ENCODE measurements around the gene NES. TPM values are rescaled to one million over a fixed set of nuclear protein-coding genes. Genes with fewer than 3 reads are reported as not detected.
A peak's percentile ranks its signal among the peaks of the same experiment; 100 is the strongest.

The NES gene
- total RNA-seq, 1 experiment from 2014 or later: 0.31 TPM

DNA sequence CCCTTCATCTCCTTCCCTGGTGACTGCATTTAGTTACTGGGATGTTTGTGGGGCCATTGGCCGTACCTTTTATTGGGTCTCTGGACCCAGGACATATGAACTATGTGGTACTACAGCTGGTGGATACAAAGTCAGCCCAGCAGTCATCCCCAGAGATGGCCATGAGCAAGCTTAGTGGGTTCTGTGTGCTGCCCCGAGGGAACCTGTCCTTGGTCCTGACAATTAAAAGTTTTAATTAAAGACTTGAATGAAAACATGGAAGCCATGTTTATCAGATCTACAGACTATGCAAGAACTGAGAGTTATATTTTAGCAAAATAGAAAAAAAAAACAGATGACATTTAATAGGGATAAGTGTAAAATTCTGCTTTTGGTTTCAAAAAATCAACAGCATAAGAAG, 2.8 kb upstream of the NES start:
- DNase-seq (ENCODE audit: low spot score): no peak

DNA sequence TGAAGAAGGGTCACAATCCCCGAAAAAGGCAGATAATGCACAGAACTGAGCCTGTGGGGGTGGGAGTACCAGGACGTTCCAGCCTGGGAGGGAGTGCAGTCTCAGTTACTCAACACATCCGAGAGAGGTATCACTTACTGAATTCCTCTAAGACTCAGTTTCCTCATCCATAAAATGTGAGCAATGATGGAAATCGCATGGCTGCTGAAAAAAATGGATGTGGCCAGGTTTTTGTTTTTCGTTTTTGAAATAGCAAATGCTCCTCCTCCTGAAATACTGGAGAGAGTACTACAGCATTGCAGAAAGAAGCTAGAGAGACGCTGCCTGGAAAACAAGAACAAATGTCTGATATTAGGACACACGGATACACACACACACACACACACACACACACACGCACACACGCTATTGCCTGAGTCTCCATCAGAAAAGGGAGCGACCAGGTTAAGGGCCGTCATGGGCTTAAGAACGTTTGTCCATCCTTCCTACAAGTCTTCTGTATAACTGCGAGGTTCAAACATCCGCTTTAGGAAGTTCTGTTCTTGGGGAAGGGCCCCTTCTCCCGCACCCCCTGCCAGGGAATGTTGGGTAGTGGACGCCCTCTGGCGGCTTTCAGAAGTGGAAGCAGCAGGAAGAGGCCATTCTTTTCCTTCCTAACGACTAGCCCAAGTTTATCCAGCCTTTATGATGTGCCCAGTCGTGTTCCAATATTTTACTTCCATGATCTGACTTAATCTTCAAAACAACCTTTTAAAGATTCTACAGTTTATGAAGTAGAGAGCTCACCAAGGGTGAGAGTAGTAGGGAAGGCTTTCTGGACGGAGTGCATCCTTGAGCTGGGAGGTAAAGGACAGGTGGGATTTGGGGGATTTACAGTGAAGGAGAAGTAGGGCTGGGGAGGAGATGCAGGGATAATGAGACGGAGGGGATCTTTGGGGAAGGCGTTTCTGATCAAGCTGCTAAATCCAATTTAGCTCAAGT, 699 bp upstream of the NES start:
- DNase-seq (ENCODE audit: low spot score): peak; percentile 80

DNA sequence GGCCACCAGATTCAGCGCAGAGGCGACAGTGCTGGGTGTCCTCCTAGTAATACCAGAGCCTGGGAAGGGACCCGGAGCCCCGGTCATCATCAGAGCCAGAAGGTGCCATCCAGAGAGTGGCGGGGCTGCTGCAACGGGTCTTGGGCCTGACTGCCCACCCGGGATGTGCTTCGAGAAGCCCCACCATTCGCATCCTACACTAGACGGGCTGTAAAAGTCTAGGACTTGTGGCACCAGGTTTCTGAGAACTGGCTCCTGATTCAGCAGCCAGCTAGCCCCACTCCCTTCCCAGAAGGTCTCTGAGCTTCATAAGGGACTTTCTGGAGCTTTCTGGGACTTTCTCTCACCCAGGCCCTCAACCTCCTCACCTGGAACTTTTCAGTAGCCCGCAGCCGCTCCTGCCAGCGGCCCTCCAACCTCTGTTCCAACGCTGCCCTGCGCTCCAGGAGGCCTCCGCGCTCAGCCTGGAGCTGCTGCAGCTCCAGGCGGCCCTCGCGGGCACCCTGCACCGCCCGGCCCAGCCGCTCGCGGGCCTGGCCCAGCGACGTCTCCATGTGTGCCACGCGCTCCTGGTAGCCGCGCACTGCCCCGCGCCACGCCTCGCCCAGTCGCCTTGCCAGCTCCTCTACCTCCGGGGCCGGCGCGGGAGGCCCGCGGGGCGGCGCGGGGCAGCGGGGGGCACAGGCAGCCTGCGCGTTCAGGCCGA, 940 bp downstream of the NES start:
- no peak for DNase-seq (ENCODE audit: low spot score)

- DNase-seq (ENCODE audit: low spot score): no peak
These were observed 1.7 kb downstream of the NES start for GRCh38 chr1:156675210-156676113.

DNA sequence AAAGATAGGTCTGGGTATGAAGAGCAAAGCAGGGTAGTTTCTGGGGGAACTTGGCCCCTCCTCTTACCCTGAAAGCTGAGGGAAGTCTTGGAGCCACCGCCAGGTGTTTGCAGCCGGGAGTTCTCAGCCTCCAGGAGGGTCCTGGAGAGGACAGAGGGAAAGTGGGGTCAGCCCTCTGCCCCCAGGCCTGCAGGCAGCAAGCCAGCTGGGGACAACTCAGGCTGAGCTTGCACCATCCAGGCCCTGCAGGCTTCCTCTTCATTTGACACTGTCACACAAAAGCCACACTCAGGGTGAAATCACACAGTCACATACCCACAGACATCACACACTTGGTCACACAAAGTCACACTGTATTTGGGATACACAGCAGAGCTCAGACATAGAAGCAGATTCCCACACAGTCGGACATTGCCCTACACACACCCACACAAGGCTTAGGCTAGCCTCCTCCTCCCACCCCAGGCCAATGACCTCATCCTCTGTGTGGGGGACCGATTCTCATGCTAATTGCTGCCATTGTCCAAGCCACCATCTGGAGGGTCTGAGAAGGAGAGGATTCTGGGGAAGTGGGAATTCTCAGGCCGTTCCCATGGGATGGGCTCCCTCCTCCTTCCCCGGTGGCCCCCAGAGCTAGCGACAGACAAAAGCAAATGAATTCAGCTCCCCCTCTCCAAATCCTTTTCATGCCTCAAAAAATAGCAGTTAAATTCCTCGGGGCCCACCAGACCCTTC, 3.7 kb downstream of the NES start:
- no peak for DNase-seq (ENCODE audit: low spot score)

DNA sequence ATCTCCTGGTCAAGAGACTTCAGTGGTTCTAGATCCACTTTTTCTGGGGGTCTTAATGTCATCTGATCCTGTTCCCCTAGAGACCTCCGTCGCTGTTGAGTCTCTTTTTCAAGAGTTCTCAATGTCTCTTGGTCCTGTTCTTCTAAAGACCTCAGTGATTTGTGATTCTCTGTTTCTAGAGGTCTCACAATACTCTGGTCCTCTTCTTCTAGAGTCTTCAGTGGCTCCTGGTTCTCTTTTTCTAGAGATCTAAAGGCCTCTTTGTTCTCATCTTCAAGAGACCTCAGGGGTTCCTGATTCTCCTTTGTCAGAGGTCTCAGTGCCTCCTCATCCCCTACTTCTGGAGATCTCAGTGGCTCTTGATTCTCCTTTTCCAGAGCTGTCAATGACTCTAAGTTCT, 5.4 kb downstream of the NES start:
- DNase-seq (ENCODE audit: low spot score): no peak

DNA sequence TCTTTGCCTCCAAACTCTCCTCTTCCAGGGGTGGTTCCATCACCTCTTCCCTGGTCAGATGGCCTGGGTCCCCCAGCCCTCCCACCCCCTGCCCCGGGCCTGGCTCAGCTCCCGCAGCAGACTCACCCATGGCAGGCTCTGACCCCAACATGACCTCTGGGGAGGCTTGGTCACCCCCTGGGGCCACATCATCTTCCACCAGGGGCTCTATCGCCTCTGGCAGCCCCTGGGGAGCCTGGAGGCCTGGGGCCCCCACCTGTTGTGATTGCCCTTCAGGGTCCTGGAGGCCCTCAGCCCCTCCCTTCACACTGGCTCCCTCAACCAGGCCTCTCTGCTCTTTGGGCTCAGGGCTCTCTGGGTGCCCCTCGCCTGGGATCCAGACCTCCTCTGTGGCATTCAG, 6.4 kb downstream of the NES start:
- DNase-seq (ENCODE audit: low spot score): no peak

DNA sequence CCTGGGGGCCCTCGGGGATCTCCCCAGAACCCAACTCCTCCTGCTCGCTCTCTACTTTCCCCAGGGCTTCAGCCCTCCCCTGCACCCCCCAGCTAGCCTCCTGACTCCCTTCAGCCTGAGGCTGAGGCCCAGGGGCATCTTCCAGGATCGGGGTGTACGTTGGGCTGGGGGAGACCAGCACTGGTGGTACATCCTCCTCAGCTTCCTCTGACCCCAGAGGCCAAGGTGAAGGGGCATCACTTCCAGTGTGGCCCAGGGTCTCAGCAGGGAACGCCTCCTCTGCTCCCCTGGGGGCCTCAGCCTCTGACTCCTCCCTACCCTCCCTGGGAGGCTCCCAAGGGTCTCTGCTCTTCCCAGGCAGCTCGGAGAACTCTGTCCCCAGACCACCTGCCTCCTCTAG, 6.8 kb downstream of the NES start:
- no peak for DNase-seq (ENCODE audit: low spot score)

- DNase-seq (ENCODE audit: low spot score): no peak
These were observed 7.4 kb downstream of the NES start for GRCh38 chr1:156669794-156670193.

- DNase-seq (ENCODE audit: low spot score): no peak
These were observed 8.2 kb downstream of the NES start for GRCh38 chr1:156668801-156669637.

DNA sequence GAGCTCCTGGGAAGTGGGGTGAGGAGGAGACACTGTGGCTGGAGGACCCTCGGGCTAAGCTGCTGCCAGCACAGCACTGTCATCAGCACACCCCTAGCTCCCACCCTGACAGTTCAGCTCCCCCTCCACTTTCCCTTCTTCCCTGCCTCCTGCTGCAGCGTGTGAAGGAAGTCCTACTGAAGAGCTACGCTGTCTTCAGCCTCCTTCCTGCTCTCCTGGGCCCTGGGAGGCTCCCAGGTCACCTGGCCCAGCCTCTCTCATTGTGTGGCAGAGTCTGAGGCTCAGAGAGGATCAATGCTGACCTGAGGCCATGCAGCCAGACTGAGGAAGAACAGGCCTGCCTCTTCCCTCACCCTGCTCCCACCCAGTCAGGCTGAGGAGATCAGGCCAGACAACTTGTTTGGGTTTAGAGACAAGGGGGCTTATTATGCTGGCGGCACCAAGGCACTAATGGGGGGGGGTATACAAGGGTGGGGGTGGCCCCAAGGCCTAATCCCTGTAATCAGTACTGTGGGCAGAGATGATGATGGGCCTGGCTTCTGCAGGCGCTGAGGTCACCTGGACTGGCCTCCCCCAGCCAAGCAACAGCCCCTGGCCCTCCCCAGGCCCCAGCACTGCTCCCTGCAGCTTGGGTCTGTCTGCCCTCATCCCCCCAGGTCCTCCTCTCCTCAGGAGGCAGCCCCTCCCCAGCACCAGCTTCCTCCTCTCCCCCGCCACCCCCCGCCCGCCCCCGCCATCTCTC, 9.1 kb downstream of the NES start:
- DNase-seq (ENCODE audit: low spot score): no peak

- DNase-seq (ENCODE audit: low spot score): no peak
These were observed 9.6 kb downstream of the NES start for GRCh38 chr1:156667610-156667967.

DNA sequence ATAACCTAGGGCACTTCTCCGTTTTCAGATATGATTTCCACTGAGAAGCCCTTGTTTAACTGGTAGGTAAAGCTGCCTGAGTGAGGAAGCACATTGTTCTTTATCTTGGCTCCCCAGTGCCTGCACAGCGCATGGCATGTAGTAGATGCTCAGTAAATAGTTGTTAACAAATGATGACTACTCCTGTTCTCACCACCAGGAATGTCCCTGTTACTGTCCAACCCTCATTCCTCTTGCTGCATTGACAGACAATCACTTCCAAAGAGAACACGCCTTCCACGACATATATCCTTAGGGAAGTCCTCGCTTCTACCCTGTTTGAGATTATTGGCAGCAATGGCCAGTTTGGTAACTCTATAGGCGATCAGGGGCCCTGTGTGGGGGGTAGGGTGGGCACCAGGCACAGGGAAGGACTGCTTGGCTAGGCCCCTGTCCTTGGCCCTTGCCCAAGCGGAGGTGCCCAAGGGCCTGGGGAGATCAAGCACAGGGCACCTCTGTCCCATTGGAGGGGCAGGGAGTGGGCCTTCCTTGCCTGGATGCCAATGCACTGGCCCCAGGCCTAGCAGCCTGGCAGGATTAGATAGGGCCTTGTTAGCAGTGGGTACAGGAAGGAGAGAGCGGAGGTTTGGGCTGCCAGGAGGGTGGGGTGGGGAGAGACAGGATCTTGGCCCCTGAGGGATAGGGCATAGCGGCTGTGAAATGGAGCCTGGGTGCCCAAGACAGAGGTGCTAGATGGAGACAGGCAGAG, 10.2 kb downstream of the NES start:
- no peak for DNase-seq (ENCODE audit: low spot score)

DNA sequence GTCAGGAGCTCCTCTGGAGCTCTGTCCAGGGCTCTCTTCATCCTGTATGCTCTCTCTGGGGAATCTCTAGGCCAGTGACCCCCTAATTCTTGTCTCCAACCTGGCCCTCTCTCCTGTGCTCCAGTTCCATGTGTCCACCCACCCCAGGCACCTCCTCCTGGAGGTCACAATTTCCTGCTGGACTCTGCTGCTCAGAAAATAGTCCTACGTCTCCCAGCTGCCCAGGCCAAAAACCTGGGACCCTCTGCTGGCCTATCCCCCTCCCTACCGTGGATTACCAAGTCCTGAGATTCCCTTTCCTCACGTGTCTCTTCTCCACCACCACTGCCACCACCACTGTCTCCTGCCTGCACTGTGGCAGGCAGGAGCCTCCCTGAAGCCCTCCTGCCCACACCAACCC, 11.7 kb downstream of the NES start:
- no peak for DNase-seq (ENCODE audit: low spot score)

- DNase-seq (ENCODE audit: low spot score): peak; percentile 42
These were observed 12.3 kb downstream of the NES start for GRCh38 chr1:156664767-156665411.

- DNase-seq (ENCODE audit: low spot score): no peak
These were observed 13.0 kb downstream of the NES start for GRCh38 chr1:156664046-156664766.

- no peak for DNase-seq (ENCODE audit: low spot score)
These were observed 14.0 kb downstream of the NES start for GRCh38 chr1:156663178-156663577.

DNA sequence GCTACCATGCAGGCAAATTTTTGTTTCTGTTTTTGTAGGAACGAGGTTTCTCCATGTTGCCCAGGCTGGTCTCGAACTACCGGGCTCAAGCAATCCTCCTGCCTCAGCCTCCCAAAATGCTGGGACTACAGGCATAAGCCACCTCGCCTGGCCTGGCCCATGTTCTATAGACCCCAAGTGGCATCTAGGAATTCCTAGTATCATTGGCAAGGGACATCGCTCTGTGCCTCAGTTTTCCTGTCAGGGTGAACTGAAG, 14.5 kb downstream of the NES start:
- DNase-seq (ENCODE audit: low spot score): no peak

All from HT-29 (cell line).